ENCODE data around the gene G3BP1. TPM values are rescaled to one million over a fixed set of nuclear protein-coding genes. Genes with fewer than 3 reads are reported as not detected.

G3BP1 gene
- total and polyA plus RNA-seq, 9 of the 15 experiments (the other 6 are each of a cell fraction or from before 2014, with no cell fraction given), result 54.7 to 264 (median 105) TPM

DNA sequence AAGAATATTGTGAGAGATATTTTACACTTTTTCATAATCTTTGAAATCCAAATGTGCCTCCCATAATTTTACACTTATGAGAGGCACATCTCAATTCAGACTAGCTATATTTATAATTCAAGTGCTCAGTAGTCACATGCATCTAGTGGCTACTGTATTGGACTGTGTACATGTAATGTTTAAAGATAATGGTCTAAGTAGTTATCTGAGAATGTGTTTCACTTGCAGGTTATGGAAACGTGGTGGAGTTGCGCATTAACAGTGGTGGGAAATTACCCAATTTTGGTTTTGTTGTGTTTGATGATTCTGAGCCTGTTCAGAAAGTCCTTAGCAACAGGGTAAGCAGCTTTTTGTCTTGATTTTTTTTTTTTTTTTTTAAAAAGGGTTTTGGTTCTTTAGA is 28.8 kb downstream of the G3BP1 start:
- Histone ChIP-seq H3K9ac (ENCODE audit: insufficient read depth in 1 of 2, low read depth in 2 of 2, low read length in 2 of 2) (no peak overlapping the region), H3K79me2 (ENCODE audit: control insufficient read depth, insufficient read depth, low read length) (peaks cover 57% of the 10 kb centered on the region), H3K27me3 (ENCODE audit: control insufficient read depth in 2 of 2, insufficient read depth in 2 of 2, low read length in 2 of 2) (no peaks in the 10 kb centered on the region), H3K9me3 (replicated peaks; ENCODE audit: control insufficient read depth, insufficient read depth, low read depth, low read length) (no peaks in the 10 kb centered on the region), H4K20me1 (replicated peaks; ENCODE audit: control insufficient read depth, insufficient read depth, low read length) (no peaks in the 10 kb centered on the region; the same call in 1 of the 2 replicates), H3K4me2 (ENCODE audit: insufficient read depth, low read length) (no peak overlapping the region), H2AFZ (ENCODE audit: low read depth, low read length) (no peak overlapping the region), H3K9me1 (ENCODE audit: control insufficient read depth, insufficient read depth, low read length) (no peaks in the 10 kb centered on the region), H3K4me3 (no peak overlapping the region), H3K4me1 (replicated peaks in 1 of 2; ENCODE audit: control insufficient read depth in 2 of 2, insufficient read depth in 2 of 2, low read length in 2 of 2) (no peaks in the 10 kb centered on the region), H3K27ac (ENCODE audit: extremely low read depth, low read depth, low read length) (no peak overlapping the region), H3K36me3 (ENCODE audit: control insufficient read depth, insufficient read depth, low read length) (peaks cover 98% of the 10 kb centered on the region)
- intact Hi-C loops (cut with micrococcal nuclease) (no loop called here), in situ Hi-C loops (cut with MboI) (no loop called here)
- DNase-seq (ENCODE audit: extremely low read depth in 1 of 4, low spot score in 3 of 4), result no peak
- WGBS (ENCODE audit: insufficient coverage, low coverage, missing lambda C conversion rate), result 87% methylated on average over 2 of the region's 2 CpGs
- BruUV-seq (replicated peaks), result no TSS peak
- CTCF ChIA-PET (ENCODE audit: low intra/inter-chr PET ratio), result no interaction called here
- FAIRE-seq, result no peak
- no peak for ATAC-seq
- POLR2A ChIA-PET, result interaction anchor here (1.2 to 2.2 kb wide), 3 partner anchors 11 to 20 kb away, joined by 4 to 8 read pairs (median 5); no protein-coding TSS in a partner anchor
- TF ChIP-seq SNRNP70 (optimal IDR thresholded peaks at IDR 0.05; ENCODE audit: low read depth, low read length), result no peak
- no peak for TF ChIP-seq RBM17 (IDR thresholded peaks at IDR 0.05; ENCODE audit: borderline replicate concordance, low read depth, low read length)
- TF ChIP-seq ZNF143 (CRISPR knock-in tag; IDR thresholded peaks at IDR 0.05), result no peak
- TF ChIP-seq, protein P1, sequence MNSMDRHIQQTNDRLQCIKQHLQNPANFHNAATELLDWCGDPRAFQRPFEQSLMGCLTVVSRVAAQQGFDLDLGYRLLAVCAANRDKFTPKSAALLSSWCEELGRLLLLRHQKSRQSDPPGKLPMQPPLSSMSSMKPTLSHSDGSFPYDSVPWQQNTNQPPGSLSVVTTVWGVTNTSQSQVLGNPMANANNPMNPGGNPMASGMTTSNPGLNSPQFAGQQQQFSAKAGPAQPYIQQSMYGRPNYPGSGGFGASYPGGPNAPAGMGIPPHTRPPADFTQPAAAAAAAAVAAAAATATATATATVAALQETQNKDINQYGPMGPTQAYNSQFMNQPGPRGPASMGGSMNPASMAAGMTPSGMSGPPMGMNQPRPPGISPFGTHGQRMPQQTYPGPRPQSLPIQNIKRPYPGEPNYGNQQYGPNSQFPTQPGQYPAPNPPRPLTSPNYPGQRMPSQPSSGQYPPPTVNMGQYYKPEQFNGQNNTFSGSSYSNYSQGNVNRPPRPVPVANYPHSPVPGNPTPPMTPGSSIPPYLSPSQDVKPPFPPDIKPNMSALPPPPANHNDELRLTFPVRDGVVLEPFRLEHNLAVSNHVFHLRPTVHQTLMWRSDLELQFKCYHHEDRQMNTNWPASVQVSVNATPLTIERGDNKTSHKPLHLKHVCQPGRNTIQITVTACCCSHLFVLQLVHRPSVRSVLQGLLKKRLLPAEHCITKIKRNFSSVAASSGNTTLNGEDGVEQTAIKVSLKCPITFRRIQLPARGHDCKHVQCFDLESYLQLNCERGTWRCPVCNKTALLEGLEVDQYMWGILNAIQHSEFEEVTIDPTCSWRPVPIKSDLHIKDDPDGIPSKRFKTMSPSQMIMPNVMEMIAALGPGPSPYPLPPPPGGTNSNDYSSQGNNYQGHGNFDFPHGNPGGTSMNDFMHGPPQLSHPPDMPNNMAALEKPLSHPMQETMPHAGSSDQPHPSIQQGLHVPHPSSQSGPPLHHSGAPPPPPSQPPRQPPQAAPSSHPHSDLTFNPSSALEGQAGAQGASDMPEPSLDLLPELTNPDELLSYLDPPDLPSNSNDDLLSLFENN (IDR thresholded peaks at IDR 0.05; ENCODE audit: low read depth in 2 of 2, low read length in 2 of 2), result no peak
- no peak for TF ChIP-seq OTX1 (CRISPR knock-in tag; IDR thresholded peaks at IDR 0.05)
- TF ChIP-seq, protein P2, sequence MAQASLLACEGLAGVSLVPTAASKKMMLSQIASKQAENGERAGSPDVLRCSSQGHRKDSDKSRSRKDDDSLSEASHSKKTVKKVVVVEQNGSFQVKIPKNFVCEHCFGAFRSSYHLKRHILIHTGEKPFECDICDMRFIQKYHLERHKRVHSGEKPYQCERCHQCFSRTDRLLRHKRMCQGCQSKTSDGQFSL (CRISPR knock-in tag; IDR thresholded peaks at IDR 0.05), result no peak
- TF ChIP-seq, protein P2 (tag; IDR thresholded peaks at IDR 0.05), result no peak
- no peak for TF ChIP-seq ETV6 (IDR thresholded peaks at IDR 0.05; ENCODE audit: borderline replicate concordance in 1 of 2, low read depth in 2 of 2, low read length in 1 of 2)
- TF ChIP-seq ETV6 (CRISPR knock-in tag; IDR thresholded peaks at IDR 0.05; ENCODE audit: borderline replicate concordance), result no peak
- no peak for TF ChIP-seq CXXC5 (CRISPR knock-in tag; IDR thresholded peaks at IDR 0.05)
- TF ChIP-seq, protein P3, sequence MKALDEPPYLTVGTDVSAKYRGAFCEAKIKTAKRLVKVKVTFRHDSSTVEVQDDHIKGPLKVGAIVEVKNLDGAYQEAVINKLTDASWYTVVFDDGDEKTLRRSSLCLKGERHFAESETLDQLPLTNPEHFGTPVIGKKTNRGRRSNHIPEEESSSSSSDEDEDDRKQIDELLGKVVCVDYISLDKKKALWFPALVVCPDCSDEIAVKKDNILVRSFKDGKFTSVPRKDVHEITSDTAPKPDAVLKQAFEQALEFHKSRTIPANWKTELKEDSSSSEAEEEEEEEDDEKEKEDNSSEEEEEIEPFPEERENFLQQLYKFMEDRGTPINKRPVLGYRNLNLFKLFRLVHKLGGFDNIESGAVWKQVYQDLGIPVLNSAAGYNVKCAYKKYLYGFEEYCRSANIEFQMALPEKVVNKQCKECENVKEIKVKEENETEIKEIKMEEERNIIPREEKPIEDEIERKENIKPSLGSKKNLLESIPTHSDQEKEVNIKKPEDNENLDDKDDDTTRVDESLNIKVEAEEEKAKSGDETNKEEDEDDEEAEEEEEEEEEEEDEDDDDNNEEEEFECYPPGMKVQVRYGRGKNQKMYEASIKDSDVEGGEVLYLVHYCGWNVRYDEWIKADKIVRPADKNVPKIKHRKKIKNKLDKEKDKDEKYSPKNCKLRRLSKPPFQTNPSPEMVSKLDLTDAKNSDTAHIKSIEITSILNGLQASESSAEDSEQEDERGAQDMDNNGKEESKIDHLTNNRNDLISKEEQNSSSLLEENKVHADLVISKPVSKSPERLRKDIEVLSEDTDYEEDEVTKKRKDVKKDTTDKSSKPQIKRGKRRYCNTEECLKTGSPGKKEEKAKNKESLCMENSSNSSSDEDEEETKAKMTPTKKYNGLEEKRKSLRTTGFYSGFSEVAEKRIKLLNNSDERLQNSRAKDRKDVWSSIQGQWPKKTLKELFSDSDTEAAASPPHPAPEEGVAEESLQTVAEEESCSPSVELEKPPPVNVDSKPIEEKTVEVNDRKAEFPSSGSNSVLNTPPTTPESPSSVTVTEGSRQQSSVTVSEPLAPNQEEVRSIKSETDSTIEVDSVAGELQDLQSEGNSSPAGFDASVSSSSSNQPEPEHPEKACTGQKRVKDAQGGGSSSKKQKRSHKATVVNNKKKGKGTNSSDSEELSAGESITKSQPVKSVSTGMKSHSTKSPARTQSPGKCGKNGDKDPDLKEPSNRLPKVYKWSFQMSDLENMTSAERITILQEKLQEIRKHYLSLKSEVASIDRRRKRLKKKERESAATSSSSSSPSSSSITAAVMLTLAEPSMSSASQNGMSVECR (CRISPR knock-in tag; IDR thresholded peaks at IDR 0.05), result no peak
- TF ChIP-seq PYGO2 (tag; IDR thresholded peaks at IDR 0.05), result no peak
- no peak for TF ChIP-seq YY1 (IDR thresholded peaks at IDR 0.05; ENCODE audit: borderline replicate concordance in 1 of 3, control insufficient read depth in 1 of 3, extremely low read depth in 1 of 3, insufficient read depth in 3 of 3, insufficient read length in 1 of 3, insufficient replicate concordance in 2 of 3, low read depth in 1 of 3, low read length in 2 of 3)

All from K562 (cell line).